PC-9 (cell line): ENCODE data around the gene PAX9. TPM values are rescaled to one million over a fixed set of nuclear protein-coding genes. Genes with fewer than 3 reads are reported as not detected.
"Not testable (repeated sequence)": the region's sequence is repeated elsewhere in the genome, so short reads cannot be mapped to it uniquely, and the experiment has no call there.

Source experiments
- BruUV-seq: library from RNA; stranded (reverse); fragments of 400-500 nt; replicated peaks from 2 replicates; lab custom pipeline; 2021; lab: Mats Ljungman, UMichigan
- CTCF ChIA-PET: fragments of 300-600 bp; sonication (Branson Sonifier 250); formaldehyde crosslinking; loops from one replicate; lab custom pipeline; 2022; ENCODE audit warnings: antibody characterized with exemption; lab: Charles Lee
- POLR2A ChIA-PET: fragments of 300-600 bp; sonication (Branson Sonifier 250); formaldehyde crosslinking; loops from one replicate; lab custom pipeline; 2022; ENCODE audit warnings: antibody characterized with exemption; ENCODE audit not compliant: unreplicated experiment; lab: Charles Lee
- DNase-seq, 2 experiments: peaks; one replicate each; pipeline versions ENCODE4 v3.0.0 to v3.0.0-alpha.2; 2015 to 2022; ENCODE audit warnings: mixed read lengths in 1 of 2
- H2AFZ ChIP-seq: fragments of 200-600 bp; sonication (generic); 2 replicates; pipeline ENCODE4 v1.8.1; 2017; ENCODE audit warnings: antibody characterized with exemption
- H3F3A ChIP-seq: fragments of 200-600 bp; sonication (generic); 2 replicates; pipeline ENCODE4 v1.8.1; 2017; ENCODE audit warnings: antibody characterized with exemption, mild to moderate bottlenecking, low read depth; ENCODE audit not compliant: insufficient read depth
- H3K27ac ChIP-seq: fragments of 200-600 bp; sonication (generic); 2 replicates; pipeline ENCODE4 v1.6.1; 2016; ENCODE audit warnings: mixed run types
- H3K27me3 ChIP-seq: fragments of 200-600 bp; sonication (generic); 2 replicates; pipeline ENCODE4 v1.6.1; 2016; ENCODE audit warnings: low read depth, mixed run types; ENCODE audit not compliant: insufficient read depth
- H3K36me3 ChIP-seq: fragments of 200-600 bp; sonication (generic); 2 replicates; pipeline ENCODE4 v1.6.1; 2016; ENCODE audit warnings: low read depth, mixed run types
- H3K4me1 ChIP-seq: fragments of 200-600 bp; sonication (generic); replicated peaks from 2 replicates; pipeline ENCODE4 v1.6.1; 2016; ENCODE audit warnings: mixed run types; ENCODE audit not compliant: insufficient read depth
- H3K4me2 ChIP-seq: fragments of 200-600 bp; sonication (generic); 2 replicates; pipeline ENCODE4 v1.6.1; 2017; ENCODE audit warnings: mixed run types
- H3K4me3 ChIP-seq: fragments of 200-600 bp; sonication (generic); 2 replicates; pipeline ENCODE4 v1.6.1; 2016; ENCODE audit warnings: mixed run types
- H3K79me2 ChIP-seq: fragments of 200-600 bp; sonication (generic); 2 replicates; pipeline ENCODE4 v1.6.1; 2017; ENCODE audit warnings: low read depth, mixed run types
- H3K9me2 ChIP-seq: fragments of 200-600 bp; sonication (generic); 2 replicates; pipeline ENCODE4 v1.8.1; 2017; ENCODE audit warnings: mild to moderate bottlenecking; ENCODE audit not compliant: insufficient read depth
- H3K9me3 ChIP-seq: fragments of 200-600 bp; sonication (generic); 2 replicates; pipeline ENCODE4 v1.8.1; 2016; ENCODE audit warnings: low read depth; ENCODE audit not compliant: insufficient read depth
- H4K20me1 ChIP-seq: fragments of 200-600 bp; sonication (generic); 2 replicates; pipeline ENCODE4 v1.8.1; 2017; ENCODE audit not compliant: insufficient read depth
- EZH2 ChIP-seq: fragments of 200-600 bp; sonication (generic); IDR thresholded peaks from 2 replicates; pipeline ENCODE4 v1.8.0; 2017; ENCODE audit warnings: antibody characterized with exemption, low read depth
- intact Hi-C: fragments of 100-400 bp; cut with micrococcal nuclease; formaldehyde crosslinking; loops from one replicate; pipeline ENCODE4 v1.10.0; 2022; ENCODE audit not compliant: unreplicated experiment
- total RNA-seq: library from RNA; stranded (reverse); gene quantifications from 2 replicates; pipeline ENCODE4 v1.2.3, GENCODE V29; 2021
- TF ChIP-seq, protein P1 (sequence below): fragments of 200-600 bp; sonication (generic); conservative IDR thresholded peaks from 2 replicates; pipeline ENCODE4 v1.6.1; 2017; ENCODE audit warnings: mixed run types, antibody characterized with exemption, mild to moderate bottlenecking, moderate library complexity

PAX9 gene
- total RNA-seq, 1 experiment from 2014 or later: 7.6 TPM

DNA sequence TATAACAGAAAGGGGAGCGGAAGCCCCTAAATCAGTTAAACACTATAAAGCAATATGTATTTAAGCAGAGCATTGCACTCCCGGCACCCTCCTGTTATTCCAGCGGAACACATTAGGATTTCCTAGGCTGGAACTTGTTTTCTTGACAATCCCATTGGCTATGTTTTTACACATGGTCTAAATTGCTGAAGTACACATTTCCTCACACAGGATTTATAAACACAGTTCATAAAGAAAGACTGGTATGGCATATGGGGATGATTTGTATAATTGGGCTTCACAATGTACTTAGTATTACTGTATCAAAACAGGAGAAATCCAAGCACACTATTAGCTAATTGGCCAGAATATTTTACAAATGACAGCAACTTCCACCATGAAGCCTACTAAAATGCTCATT lies 23.3 kb downstream of the PAX9 start:
- ChIA-PET CTCF (no interaction called here), POLR2A (no interaction called here)
- Histone ChIP-seq H3F3A (no peaks in the 10 kb centered on the region), H4K20me1 (no peaks in the 10 kb centered on the region), H3K4me1 (no peaks in the 10 kb centered on the region), H3K9me2 (no peaks in the 10 kb centered on the region), H3K4me3 (no peak overlapping the region), H3K9me3 (no peaks in the 10 kb centered on the region), H3K4me2 (no peak overlapping the region), H3K79me2 (no peaks in the 10 kb centered on the region), H3K27me3 (no peaks in the 10 kb centered on the region), H3K27ac (no peak overlapping the region), H3K36me3 (no peaks in the 10 kb centered on the region), H2AFZ (no peak overlapping the region)
- TF ChIP-seq, protein P1, sequence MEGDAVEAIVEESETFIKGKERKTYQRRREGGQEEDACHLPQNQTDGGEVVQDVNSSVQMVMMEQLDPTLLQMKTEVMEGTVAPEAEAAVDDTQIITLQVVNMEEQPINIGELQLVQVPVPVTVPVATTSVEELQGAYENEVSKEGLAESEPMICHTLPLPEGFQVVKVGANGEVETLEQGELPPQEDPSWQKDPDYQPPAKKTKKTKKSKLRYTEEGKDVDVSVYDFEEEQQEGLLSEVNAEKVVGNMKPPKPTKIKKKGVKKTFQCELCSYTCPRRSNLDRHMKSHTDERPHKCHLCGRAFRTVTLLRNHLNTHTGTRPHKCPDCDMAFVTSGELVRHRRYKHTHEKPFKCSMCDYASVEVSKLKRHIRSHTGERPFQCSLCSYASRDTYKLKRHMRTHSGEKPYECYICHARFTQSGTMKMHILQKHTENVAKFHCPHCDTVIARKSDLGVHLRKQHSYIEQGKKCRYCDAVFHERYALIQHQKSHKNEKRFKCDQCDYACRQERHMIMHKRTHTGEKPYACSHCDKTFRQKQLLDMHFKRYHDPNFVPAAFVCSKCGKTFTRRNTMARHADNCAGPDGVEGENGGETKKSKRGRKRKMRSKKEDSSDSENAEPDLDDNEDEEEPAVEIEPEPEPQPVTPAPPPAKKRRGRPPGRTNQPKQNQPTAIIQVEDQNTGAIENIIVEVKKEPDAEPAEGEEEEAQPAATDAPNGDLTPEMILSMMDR: no peak
- no peak for TF ChIP-seq EZH2
- BruUV-seq: no TSS peak
- intact Hi-C loops: no loop called here
- DNase-seq: no peak

- no peak overlapping the region for H3K27ac ChIP-seq
- no peaks in the 10 kb centered on the region for H3K9me2 ChIP-seq
- no peak for TF ChIP-seq EZH2
- TF ChIP-seq, protein P1: no peak
- no peaks in the 10 kb centered on the region for H3K9me3 ChIP-seq
- intact Hi-C loops: no loop called here
- 0 out of 2 replicates have a peak overlapping the region, but pooled peaks have one; percentile 23 for H3K4me2 ChIP-seq
- no peaks in the 10 kb centered on the region; the same call in 1 of the 2 replicates for H3K4me1 ChIP-seq
- no peak overlapping the region for H2AFZ ChIP-seq
- DNase-seq: peak; percentile 16 to 61
- H3F3A ChIP-seq: no peaks in the 10 kb centered on the region
- no peaks in the 10 kb centered on the region for H4K20me1 ChIP-seq
- CTCF ChIA-PET: no interaction called here
- no TSS peak for BruUV-seq
- H3K79me2 ChIP-seq: no peaks in the 10 kb centered on the region
- H3K36me3 ChIP-seq: no peaks in the 10 kb centered on the region
- H3K27me3 ChIP-seq: no peaks in the 10 kb centered on the region
- no peak overlapping the region for H3K4me3 ChIP-seq
- POLR2A ChIA-PET: interaction anchor here (0.5 to 0.6 kb wide), 2 partner anchors 898 to 906 kb away, joined by 4 to 18 read pairs; no protein-coding TSS in a partner anchor
Measured at GRCh38 chr14:36690311-36691040, 28.8 kb downstream of the PAX9 start.

DNA sequence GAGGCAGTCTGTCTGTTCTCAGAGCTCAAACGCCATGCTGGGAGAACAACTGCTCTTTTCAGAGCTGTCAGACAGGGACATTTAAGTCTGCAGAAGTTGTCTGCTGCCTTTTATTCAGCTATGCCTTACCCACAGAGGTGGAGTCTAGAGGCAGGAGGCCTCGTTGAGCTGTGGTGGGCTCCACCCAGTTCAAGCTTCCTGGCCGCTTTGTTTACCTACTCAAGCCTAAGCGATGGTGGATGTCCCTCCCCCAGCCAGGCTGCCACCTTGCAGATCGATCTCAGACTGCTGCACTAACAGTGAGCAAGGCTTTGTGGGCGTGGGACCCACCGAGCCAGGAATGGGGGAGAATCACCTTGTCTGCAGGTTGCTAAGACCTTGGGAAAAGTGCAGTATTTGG lies 37.8 kb downstream of the PAX9 start:
- H3K27me3 ChIP-seq, CTCF ChIA-PET, H2AFZ ChIP-seq, H3K27ac ChIP-seq, H3F3A ChIP-seq, intact Hi-C loops, H3K9me3 ChIP-seq, DNase-seq, H3K9me2 ChIP-seq, H3K36me3 ChIP-seq, H3K79me2 ChIP-seq, H3K4me2 ChIP-seq, H3K4me1 ChIP-seq, BruUV-seq, H3K4me3 ChIP-seq, H4K20me1 ChIP-seq, POLR2A ChIA-PET: not testable (repeated sequence)

DNA sequence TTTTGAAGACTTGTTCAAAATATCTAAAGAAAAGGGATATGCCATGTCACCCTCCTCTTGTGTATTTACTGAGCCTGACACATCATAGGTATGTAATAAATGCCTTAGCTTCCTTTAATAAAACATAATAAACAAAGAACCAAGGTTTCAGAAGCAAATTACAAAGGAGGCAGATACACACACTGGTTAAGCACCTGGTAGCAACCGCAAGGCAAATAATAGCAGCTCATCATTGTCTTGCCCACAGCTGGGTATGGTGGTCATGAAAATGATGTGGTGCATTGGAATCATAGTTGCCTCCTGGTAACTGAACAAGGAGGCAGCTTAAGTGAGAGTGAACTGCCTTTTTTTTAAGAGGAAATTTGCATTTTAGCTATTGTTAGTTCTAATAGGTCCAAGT lies 39.0 kb downstream of the PAX9 start:
- no peaks in the 10 kb centered on the region for H3F3A ChIP-seq
- no peak overlapping the region for H2AFZ ChIP-seq
- intact Hi-C loops: no loop called here
- CTCF ChIA-PET: no interaction called here
- H3K27me3 ChIP-seq: no peaks in the 10 kb centered on the region
- no peaks in the 10 kb centered on the region for H3K9me2 ChIP-seq
- no TSS peak for BruUV-seq
- no peaks in the 10 kb centered on the region for H3K9me3 ChIP-seq
- H3K4me1 ChIP-seq: no peaks in the 10 kb centered on the region
- H3K79me2 ChIP-seq: no peaks in the 10 kb centered on the region
- no peak overlapping the region for H3K27ac ChIP-seq
- no peaks in the 10 kb centered on the region for H4K20me1 ChIP-seq
- no peak for DNase-seq
- no peak overlapping the region for H3K4me2 ChIP-seq
- no peak overlapping the region for H3K4me3 ChIP-seq
- POLR2A ChIA-PET: no interaction called here
- no peaks in the 10 kb centered on the region for H3K36me3 ChIP-seq
- TF ChIP-seq EZH2: no peak
- TF ChIP-seq, protein P1: no peak
